SK-N-SH (cell line): Measurements from ENCODE around the gene APRT. TPM values are rescaled to one million over a fixed set of nuclear protein-coding genes. Genes with fewer than 3 reads are reported as not detected.

ENCODE experiments used
- CTCF ChIA-PET: fragments of 300-600, 350-600 bp; formaldehyde crosslinking; extraction: SDS; loops from one replicate; lab custom pipeline; 2021; lab: Yijun Ruan, JAX
- POLR2A ChIA-PET: fragments of 350-600 bp; sonication (Branson Sonifier 250); formaldehyde crosslinking; extraction: SDS; loops from one replicate; lab custom pipeline; 2020; ENCODE audit warnings: antibody characterized with exemption, inconsistent platforms; lab: Yijun Ruan, JAX
- DNase-seq: peaks from one replicate; pipeline ENCODE4 v3.0.0; 2012
- H2AFZ ChIP-seq: fragments of 200-600 bp; sonication (generic); 2 replicates; pipeline ENCODE4 v1.8.1; 2016; ENCODE audit warnings: antibody characterized with exemption, mild to moderate bottlenecking, low read depth
- H3F3A ChIP-seq: fragments of 200-600 bp; sonication (generic); replicated peaks from 2 replicates; pipeline ENCODE3; 2016; ENCODE audit warnings: antibody characterized with exemption, mild to moderate bottlenecking; ENCODE audit not compliant: insufficient read depth
- H3K27ac ChIP-seq, 2 experiments: fragments of 200-500 bp in 1 of 2; fragments of 200-600 bp in 1 of 2; sonication (Bioruptor generic) in 1 of 2; sonication (generic), shearing (Covaris generic) in 1 of 2; 2 replicates each; pipeline versions ENCODE4 v1.5.1 to v1.6.1; 2014 to 2016; ENCODE audit warnings: low read depth in 2 of 2, inconsistent platforms in 1 of 2, low read length in 1 of 2, mild to moderate bottlenecking in 1 of 2, mixed read lengths in 1 of 2
- H3K27me3 ChIP-seq: fragments of 200-600 bp; sonication (generic), shearing (Covaris generic); 2 replicates; pipeline ENCODE4 v1.6.1; 2016; ENCODE audit warnings: mixed run types; ENCODE audit not compliant: insufficient read depth
- H3K36me3 ChIP-seq, 2 experiments: fragments of 200-500 bp in 1 of 2; fragments of 200-600 bp in 1 of 2; sonication (Bioruptor generic) in 1 of 2; sonication (generic) in 1 of 2; replicated peaks in 1 of 2; 2 replicates each; pipeline versions ENCODE3 to v1.5.1; 2014 to 2016; ENCODE audit warnings: low read length in 1 of 2, mild to moderate bottlenecking in 1 of 2; ENCODE audit not compliant: insufficient read depth in 2 of 2, control insufficient read depth in 1 of 2
- H3K4me1 ChIP-seq, 2 experiments: fragments of 200-500 bp in 1 of 2; fragments of 200-600 bp in 1 of 2; sonication (Bioruptor generic) in 1 of 2; sonication (generic), shearing (Covaris generic) in 1 of 2; 2 replicates each; pipeline versions ENCODE4 v1.5.1 to v1.6.1; 2014 to 2016; ENCODE audit warnings: low read depth in 1 of 2, low read length in 1 of 2, mixed run types in 1 of 2; ENCODE audit not compliant: insufficient read depth in 2 of 2, control insufficient read depth in 1 of 2
- H3K4me2 ChIP-seq: fragments of 200-600 bp; sonication (generic), shearing (Covaris generic); 2 replicates; pipeline ENCODE4 v1.6.1; 2017; ENCODE audit warnings: mixed run types
- H3K4me3 ChIP-seq, 2 experiments: fragments of 200-500 bp in 1 of 2; fragments of 200-600 bp in 1 of 2; sonication (Bioruptor generic) in 1 of 2; sonication (generic), shearing (Covaris generic) in 1 of 2; 2 replicates each; pipeline versions ENCODE4 v1.5.1 to v1.8.1; 2014 to 2016; ENCODE audit warnings: low read depth in 2 of 2, inconsistent platforms in 1 of 2, low read length in 1 of 2, mild to moderate bottlenecking in 1 of 2, mixed read lengths in 1 of 2, moderate library complexity in 1 of 2
- H3K79me2 ChIP-seq: fragments of 200-600 bp; sonication (generic); 2 replicates; pipeline ENCODE4 v1.8.1; 2017; ENCODE audit warnings: mild to moderate bottlenecking; ENCODE audit not compliant: insufficient read depth
- H3K9ac ChIP-seq: fragments of 200-600 bp; sonication (generic); 2 replicates; pipeline ENCODE4 v1.6.1; 2017; ENCODE audit warnings: mixed run types
- H3K9me2 ChIP-seq: fragments of 200-600 bp; sonication (generic); 2 replicates; pipeline ENCODE4 v1.6.1; 2017; ENCODE audit warnings: mixed run types
- H3K9me3 ChIP-seq: fragments of 200-600 bp; sonication (generic); 2 replicates; pipeline ENCODE4 v1.6.1; 2017; ENCODE audit warnings: mixed run types, mild to moderate bottlenecking, moderate library complexity
- H4K20me1 ChIP-seq: fragments of 200-600 bp; sonication (generic); 2 replicates; pipeline ENCODE4 v1.6.1; 2017; ENCODE audit warnings: mild to moderate bottlenecking, mixed run types; ENCODE audit not compliant: insufficient read depth
- GATA2 ChIP-seq: sonication (generic); formaldehyde crosslinking; IDR thresholded peaks from 2 replicates; pipeline ENCODE4 v1.5.0; 2020; ENCODE audit warnings: mild to moderate bottlenecking, missing genetic modification reagents
- MEF2A ChIP-seq: IDR thresholded peaks from 2 replicates; pipeline ENCODE4 v1.4.0; 2012; ENCODE audit warnings: low read depth, borderline replicate concordance
- PBX3 ChIP-seq: IDR thresholded peaks from 2 replicates; pipeline ENCODE4; 2012
- POLR2AphosphoS5 ChIP-seq: IDR thresholded peaks from 2 replicates; pipeline ENCODE4 v1.6.1; 2012; ENCODE audit warnings: low read depth, low read length
- RAD21 ChIP-seq: IDR thresholded peaks from 2 replicates; pipeline ENCODE4 v1.6.1; 2012; ENCODE audit warnings: mild to moderate bottlenecking, low read length
- REST ChIP-seq: IDR thresholded peaks from 2 replicates; pipeline ENCODE4 v1.6.1; 2012; ENCODE audit warnings: mild to moderate bottlenecking, low read depth, low read length, moderate library complexity
- RFX5 ChIP-seq: IDR thresholded peaks from 2 replicates; pipeline ENCODE4 v1.6.1; 2012; ENCODE audit warnings: mild to moderate bottlenecking, improper control_type of control experiment, low read length
- RXRA ChIP-seq: IDR thresholded peaks from 2 replicates; pipeline ENCODE4 v1.4.0; 2012; ENCODE audit warnings: low read depth, mild to moderate bottlenecking, borderline replicate concordance
- SIN3A ChIP-seq: IDR thresholded peaks from 2 replicates; pipeline ENCODE4 v1.6.1; 2012; ENCODE audit warnings: low read depth, mild to moderate bottlenecking, low read length, moderate library complexity, borderline replicate concordance
- TCF12 ChIP-seq: IDR thresholded peaks from 2 replicates; pipeline ENCODE4 v1.4.0; 2012
- TEAD4 ChIP-seq: IDR thresholded peaks from 2 replicates; pipeline ENCODE4 v1.4.0; 2012; ENCODE audit warnings: mild to moderate bottlenecking, borderline replicate concordance; ENCODE audit not compliant: insufficient read depth
- USF1 ChIP-seq: IDR thresholded peaks from 2 replicates; pipeline ENCODE4 v1.4.0; 2012; ENCODE audit warnings: low read depth, borderline replicate concordance
- ZBTB33 ChIP-seq: IDR thresholded peaks from 2 replicates; pipeline ENCODE4 v1.4.0; 2012; ENCODE audit warnings: low read depth, borderline replicate concordance
- WGBS: methylation state at CpG from one replicate; pipeline ENCODE4 v1.1.6; 2017; ENCODE audit warnings: low lambda C conversion rate; 5-methylcytosine and 5-hydroxymethylcytosine counted together
- polyA plus RNA-seq, 3 experiments: library from polyadenylated mRNA; depleted of rRNA; stranded (reverse); fragments of >200 nt; gene quantifications; 2 replicates each; pipeline ENCODE4 v1.2.3, GENCODE V29; 2012
- TF ChIP-seq, protein P1 (sequence below): fragments of 200-600 bp; sonication (generic); IDR thresholded peaks from 2 replicates; pipeline ENCODE4 v1.6.1; 2017; ENCODE audit warnings: antibody characterized with exemption, mild to moderate bottlenecking, moderate library complexity
- TF ChIP-seq, protein P2 (sequence below): IDR thresholded peaks from 2 replicates; pipeline ENCODE4 v1.4.0; 2012; ENCODE audit warnings: low read depth

APRT gene
- polyA plus RNA-seq, 1 of the 3 experiments (the other 2 are of a cell fraction): 192 TPM

GRCh38 chr16:88798772-88799455 is 12.8 kb downstream of the APRT start (continued):
- no peak for TF ChIP-seq REST

DNA sequence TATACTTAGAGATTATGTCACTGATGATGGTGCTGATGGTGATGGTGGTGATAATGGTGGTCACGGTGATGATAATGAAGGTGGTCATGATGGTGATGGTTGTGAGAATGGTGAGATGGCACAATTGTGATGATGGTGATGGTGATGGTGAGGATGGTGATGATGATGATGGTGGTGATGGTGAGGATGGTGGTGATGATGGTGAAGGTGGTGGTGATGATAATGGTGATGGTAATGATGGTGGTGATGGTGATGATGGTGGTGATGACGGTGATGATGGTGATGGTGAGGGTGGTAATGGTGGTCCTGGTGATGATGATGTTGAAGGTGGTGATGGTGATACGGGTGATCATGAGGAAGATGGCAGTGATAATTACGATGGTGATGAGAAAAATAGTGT is 13.7 kb downstream of the APRT start:
- no peak overlapping the region for H3K4me3 ChIP-seq
- no peaks in the 10 kb centered on the region for H3K27me3 ChIP-seq
- no peaks in the 10 kb centered on the region for H4K20me1 ChIP-seq
- peaks cover 13% of the 10 kb centered on the region for H3F3A ChIP-seq
- H3K27ac ChIP-seq: no peak overlapping the region
- no peak for TF ChIP-seq TCF12
- TF ChIP-seq, protein P1, sequence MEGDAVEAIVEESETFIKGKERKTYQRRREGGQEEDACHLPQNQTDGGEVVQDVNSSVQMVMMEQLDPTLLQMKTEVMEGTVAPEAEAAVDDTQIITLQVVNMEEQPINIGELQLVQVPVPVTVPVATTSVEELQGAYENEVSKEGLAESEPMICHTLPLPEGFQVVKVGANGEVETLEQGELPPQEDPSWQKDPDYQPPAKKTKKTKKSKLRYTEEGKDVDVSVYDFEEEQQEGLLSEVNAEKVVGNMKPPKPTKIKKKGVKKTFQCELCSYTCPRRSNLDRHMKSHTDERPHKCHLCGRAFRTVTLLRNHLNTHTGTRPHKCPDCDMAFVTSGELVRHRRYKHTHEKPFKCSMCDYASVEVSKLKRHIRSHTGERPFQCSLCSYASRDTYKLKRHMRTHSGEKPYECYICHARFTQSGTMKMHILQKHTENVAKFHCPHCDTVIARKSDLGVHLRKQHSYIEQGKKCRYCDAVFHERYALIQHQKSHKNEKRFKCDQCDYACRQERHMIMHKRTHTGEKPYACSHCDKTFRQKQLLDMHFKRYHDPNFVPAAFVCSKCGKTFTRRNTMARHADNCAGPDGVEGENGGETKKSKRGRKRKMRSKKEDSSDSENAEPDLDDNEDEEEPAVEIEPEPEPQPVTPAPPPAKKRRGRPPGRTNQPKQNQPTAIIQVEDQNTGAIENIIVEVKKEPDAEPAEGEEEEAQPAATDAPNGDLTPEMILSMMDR: no peak
- H3K9me2 ChIP-seq: no peaks in the 10 kb centered on the region
- WGBS: 98% methylated on average over 4 of the region's 4 CpGs
- no peak for DNase-seq
- no peaks in the 10 kb centered on the region for H3K36me3 ChIP-seq
- no peaks in the 10 kb centered on the region for H3K9me3 ChIP-seq
- H2AFZ ChIP-seq: no peak overlapping the region
- H3K4me2 ChIP-seq: no peak overlapping the region
- peaks cover 0 to 2% of the 10 kb centered on the region in 2 experiments; a peak in 1 of 4 replicates for H3K4me1 ChIP-seq
- POLR2A ChIA-PET: no interaction called here
- no peak overlapping the region for H3K9ac ChIP-seq
- CTCF ChIA-PET: interaction anchor here (1.1 to 1.3 kb wide), 2 partner anchors 12 to 42 kb away, joined by 3 read pairs; no protein-coding TSS in a partner anchor
- H3K79me2 ChIP-seq: peaks cover 6% of the 10 kb centered on the region; the same call in 1 of the 2 replicates

GRCh38 chr16:88796278-88796677 is 15.4 kb downstream of the APRT start:
- H3F3A ChIP-seq: peaks cover 8% of the 10 kb centered on the region
- no peak overlapping the region for H3K9ac ChIP-seq
- no peaks in the 10 kb centered on the region for H3K9me3 ChIP-seq
- no peaks in the 10 kb centered on the region for H4K20me1 ChIP-seq
- WGBS: 0% methylated on average over 1 of the region's 4 CpGs
- CTCF ChIA-PET: interaction anchor here (1.1 to 2.2 kb wide), 2 partner anchors 41 to 52 kb away, joined by 3 to 6 read pairs; no protein-coding TSS in a partner anchor
- no peaks in the 10 kb centered on the region for H3K9me2 ChIP-seq
- no peaks in the 10 kb centered on the region for H3K27me3 ChIP-seq
- H3K4me2 ChIP-seq: no peak overlapping the region
- H2AFZ ChIP-seq: no peak overlapping the region
- H3K27ac ChIP-seq: no peak overlapping the region
- H3K4me3 ChIP-seq: no peak overlapping the region
- H3K36me3 ChIP-seq: no peaks in the 10 kb centered on the region
- H3K4me1 ChIP-seq: no peaks in the 10 kb centered on the region
- POLR2A ChIA-PET: no interaction called here
- no peaks in the 10 kb centered on the region for H3K79me2 ChIP-seq
- DNase-seq: no peak
- TF ChIP-seq, protein P2, sequence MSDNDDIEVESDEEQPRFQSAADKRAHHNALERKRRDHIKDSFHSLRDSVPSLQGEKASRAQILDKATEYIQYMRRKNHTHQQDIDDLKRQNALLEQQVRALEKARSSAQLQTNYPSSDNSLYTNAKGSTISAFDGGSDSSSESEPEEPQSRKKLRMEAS: no peak
- TF ChIP-seq USF1 (no peak), SIN3A (no peak), POLR2AphosphoS5 (no peak), PBX3 (no peak), TEAD4 (no peak), ZBTB33 (no peak), GATA2 (CRISPR knock-in tag) (no peak), MEF2A (no peak), RAD21 (no peak), RFX5 (no peak), RXRA (no peak)
